Renal cortex interstitium (tissue), 15 donors: ENCODE results near the gene MED28. TPM values are rescaled to one million over a fixed set of nuclear protein-coding genes. Genes with fewer than 3 reads are reported as not detected.
"Not testable (repeated sequence)": the region's sequence is repeated elsewhere in the genome, so short reads cannot be mapped to it uniquely, and the experiment has no call there.

ENCODE experiments used
- DNase-seq, 11 donors: peaks; one replicate each; pipeline ENCODE4 v3.0.0-alpha.2; 2013; ENCODE audit warnings: low read depth in 9 of 11, low spot score in 4 of 11; ENCODE audit errors: extremely low read depth in 1 of 11
- long read RNA-seq, 16 experiments: transcript quantifications; one replicate each; lab custom pipeline, GENCODE V29; 2026
- polyA plus RNA-seq, 3 donors: library from polyadenylated mRNA; unstranded; fragments of 120-200 nt; gene quantifications; one replicate each; pipeline ENCODE4 v1.2.1, GENCODE V29; 2013; ENCODE audit not compliant: insufficient read length in 3 of 3

Gene MED28
- 10 to 100 TPM; 62.0 to 68.5 (median 66.2) TPM for polyA plus RNA-seq
- long read RNA-seq, donor 1, full-length matches to known transcripts = 36 of 36 reads
- long read RNA-seq, donor 1, partial matches to known transcripts = 0 of 36 reads
- long read RNA-seq, donor 1, other reads (novel, unspliced or antisense) = 0 of 36 reads
- long read RNA-seq, donor 2, full-length matches to known transcripts = 16 of 16 reads
- long read RNA-seq, donor 2, partial matches to known transcripts = 0 of 16 reads
- long read RNA-seq, donor 2, other reads (novel, unspliced or antisense) = 0 of 16 reads
- long read RNA-seq, donor 3, full-length matches to known transcripts = 44 of 49 reads
- long read RNA-seq, donor 3, partial matches to known transcripts = 5 of 49 reads
- long read RNA-seq, donor 3, other reads (novel, unspliced or antisense) = 0 of 49 reads
- long read RNA-seq, donor 4, full-length matches to known transcripts = 34 of 34 reads
- long read RNA-seq, donor 4, partial matches to known transcripts = 0 of 34 reads
- long read RNA-seq, donor 4, other reads (novel, unspliced or antisense) = 0 of 34 reads
- long read RNA-seq, donor 5 = 0 reads
- long read RNA-seq, donor 6, full-length matches to known transcripts = 33 of 33 reads
- long read RNA-seq, donor 6, partial matches to known transcripts = 0 of 33 reads
- long read RNA-seq, donor 6, other reads (novel, unspliced or antisense) = 0 of 33 reads
- long read RNA-seq, donor 7, full-length matches to known transcripts = 61 of 68 reads
- long read RNA-seq, donor 7, partial matches to known transcripts = 7 of 68 reads
- long read RNA-seq, donor 7, other reads (novel, unspliced or antisense) = 0 of 68 reads
- long read RNA-seq, donor 8 = 0 reads
- long read RNA-seq, donor 9, full-length matches to known transcripts = 47 of 58 reads
- long read RNA-seq, donor 9, partial matches to known transcripts = 11 of 58 reads
- long read RNA-seq, donor 9, other reads (novel, unspliced or antisense) = 0 of 58 reads
- long read RNA-seq, donor 10, full-length matches to known transcripts = 35 of 43 reads
- long read RNA-seq, donor 10, partial matches to known transcripts = 8 of 43 reads
- long read RNA-seq, donor 10, other reads (novel, unspliced or antisense) = 0 of 43 reads
- long read RNA-seq, donor 11, full-length matches to known transcripts = 34 of 34 reads
- long read RNA-seq, donor 11, partial matches to known transcripts = 0 of 34 reads
- long read RNA-seq, donor 11, other reads (novel, unspliced or antisense) = 0 of 34 reads
- long read RNA-seq, donor 12, full-length matches to known transcripts = 14 of 14 reads
- long read RNA-seq, donor 12, partial matches to known transcripts = 0 of 14 reads
- long read RNA-seq, donor 12, other reads (novel, unspliced or antisense) = 0 of 14 reads
- long read RNA-seq, donor 13 = 0 reads
- long read RNA-seq, donor 14, full-length matches to known transcripts = 38 of 38 reads
- long read RNA-seq, donor 14, partial matches to known transcripts = 0 of 38 reads
- long read RNA-seq, donor 14, other reads (novel, unspliced or antisense) = 0 of 38 reads
- long read RNA-seq, donor 15, full-length matches to known transcripts = 25 of 25 reads
- long read RNA-seq, donor 15, partial matches to known transcripts = 0 of 25 reads
- long read RNA-seq, donor 15, other reads (novel, unspliced or antisense) = 0 of 25 reads
- long read RNA-seq, donor 16, full-length matches to known transcripts = 113 of 113 reads
- long read RNA-seq, donor 16, partial matches to known transcripts = 0 of 113 reads
- long read RNA-seq, donor 16, other reads (novel, unspliced or antisense) = 0 of 113 reads

- DNase-seq = peak; percentile 88 to 95 (median 93)
Measured at GRCh38 chr4:17614416-17615299, at the start of gene MED28. Gene MED28 (plus strand): TSS chr4:17614641. CDS start chr4:17614655, 14 bp downstream.

GRCh38 chr4:17565846-17566245 is 48.6 kb upstream of the MED28 start:
- no peak for DNase-seq

GRCh38 chr4:17567271-17567670 is 47.2 kb upstream of the MED28 start:
- no peak for DNase-seq

- peak in 2 of 11 donors; percentile 21 to 23 for DNase-seq
Measured at GRCh38 chr4:17574206-17574605, 40.2 kb upstream of the MED28 start.

GRCh38 chr4:17575177-17575576 is 39.3 kb upstream of the MED28 start:
- not testable (repeated sequence) for DNase-seq

GRCh38 chr4:17576932-17577664 is 37.3 kb upstream of the MED28 start, which contains the start of gene LAP3:
Gene LAP3 (plus strand): TSS chr4:17577198. CDS start chr4:17577466, 268 bp downstream.
- peak; percentile 92 to 99 (median 94) for DNase-seq

GRCh38 chr4:17577665-17578481 is 36.6 kb upstream of the MED28 start:
- peak in 4 of 11 donors; percentile 10 to 23 (median 16) for DNase-seq

GRCh38 chr4:17578482-17578891 is 36.0 kb upstream of the MED28 start:
- no peak for DNase-seq

- no peak for DNase-seq
Measured at GRCh38 chr4:17580969-17581368, 33.5 kb upstream of the MED28 start.

- DNase-seq = no peak
Measured at GRCh38 chr4:17583276-17583675, 31.2 kb upstream of the MED28 start.

- DNase-seq = no peak
Measured at GRCh38 chr4:17583941-17584340, 30.5 kb upstream of the MED28 start.

- no peak for DNase-seq
Measured at GRCh38 chr4:17584521-17585213, 29.8 kb upstream of the MED28 start.

- no peak for DNase-seq
Measured at GRCh38 chr4:17587094-17587822, 27.2 kb upstream of the MED28 start.

GRCh38 chr4:17589355-17589754 is 25.1 kb upstream of the MED28 start:
- DNase-seq = no peak
